PC-9 (cell line): ENCODE data around the gene NID2.

Source experiments
- EZH2 ChIP-seq: fragments of 200-600 bp; sonication (generic); IDR thresholded peaks from 2 replicates; pipeline ENCODE4 v1.8.0; 2017; ENCODE audit warnings: antibody characterized with exemption, low read depth
- TF ChIP-seq, protein P1 (sequence below): fragments of 200-600 bp; sonication (generic); conservative IDR thresholded peaks from 2 replicates; pipeline ENCODE4 v1.6.1; 2017; ENCODE audit warnings: mixed run types, antibody characterized with exemption, mild to moderate bottlenecking, moderate library complexity

DNA sequence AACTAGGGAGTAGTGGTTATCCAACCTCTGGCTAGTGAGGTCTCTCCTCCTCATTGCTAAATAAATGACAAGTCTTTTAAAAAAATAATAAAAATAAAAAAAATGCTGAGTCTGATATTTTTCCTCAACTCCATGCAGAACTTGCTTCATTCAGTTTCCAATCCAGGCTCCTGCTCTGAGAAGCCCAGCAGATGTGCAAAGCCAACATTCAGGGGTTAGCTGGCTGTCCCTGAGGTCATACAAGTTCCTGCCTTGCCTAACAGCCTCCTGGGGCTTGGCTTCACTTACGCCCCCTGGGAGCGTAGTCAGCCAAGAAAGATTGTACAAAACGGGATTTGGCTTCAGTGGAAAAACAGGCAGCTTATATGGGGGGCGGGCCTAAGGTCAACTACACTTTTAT, 56.2 kb downstream of the NID2 start:
- TF ChIP-seq, protein P1, sequence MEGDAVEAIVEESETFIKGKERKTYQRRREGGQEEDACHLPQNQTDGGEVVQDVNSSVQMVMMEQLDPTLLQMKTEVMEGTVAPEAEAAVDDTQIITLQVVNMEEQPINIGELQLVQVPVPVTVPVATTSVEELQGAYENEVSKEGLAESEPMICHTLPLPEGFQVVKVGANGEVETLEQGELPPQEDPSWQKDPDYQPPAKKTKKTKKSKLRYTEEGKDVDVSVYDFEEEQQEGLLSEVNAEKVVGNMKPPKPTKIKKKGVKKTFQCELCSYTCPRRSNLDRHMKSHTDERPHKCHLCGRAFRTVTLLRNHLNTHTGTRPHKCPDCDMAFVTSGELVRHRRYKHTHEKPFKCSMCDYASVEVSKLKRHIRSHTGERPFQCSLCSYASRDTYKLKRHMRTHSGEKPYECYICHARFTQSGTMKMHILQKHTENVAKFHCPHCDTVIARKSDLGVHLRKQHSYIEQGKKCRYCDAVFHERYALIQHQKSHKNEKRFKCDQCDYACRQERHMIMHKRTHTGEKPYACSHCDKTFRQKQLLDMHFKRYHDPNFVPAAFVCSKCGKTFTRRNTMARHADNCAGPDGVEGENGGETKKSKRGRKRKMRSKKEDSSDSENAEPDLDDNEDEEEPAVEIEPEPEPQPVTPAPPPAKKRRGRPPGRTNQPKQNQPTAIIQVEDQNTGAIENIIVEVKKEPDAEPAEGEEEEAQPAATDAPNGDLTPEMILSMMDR: no peak
- no peak for TF ChIP-seq EZH2
